Aorta (tissue), 5 donors: ENCODE results near the gene SUOX. TPM values are rescaled to one million over a fixed set of nuclear protein-coding genes. Genes with fewer than 3 reads are reported as not detected.
"Not testable (repeated sequence)": the region's sequence is repeated elsewhere in the genome, so short reads cannot be mapped to it uniquely, and the experiment has no call there.

Experiments used
- ATAC-seq: fragments of 200-7000 bp; cut with Tn5 transposase; one replicate; pipeline ENCODE4 v1.9.1; 2022; ENCODE audit warnings: moderate library complexity; ENCODE audit not compliant: low FRiP score
- DNase-seq, 2 donors: peaks; one replicate each; pipeline ENCODE4 v3.0.0-alpha.2; 2020
- H3K27ac ChIP-seq, 2 donors: one replicate each; pipeline ENCODE4 v1.5.1; 2013; ENCODE audit warnings: low read length in 2 of 2, mild to moderate bottlenecking in 2 of 2, moderate library complexity in 2 of 2, control low read depth in 1 of 2, inconsistent platforms in 1 of 2, low read depth in 1 of 2
- H3K27me3 ChIP-seq, 2 donors: one replicate each; pipeline ENCODE4 v1.6.1; 2013; ENCODE audit warnings: control low read depth in 1 of 2, low read length in 1 of 2, mild to moderate bottlenecking in 1 of 2, moderate library complexity in 1 of 2; ENCODE audit not compliant: insufficient read depth in 2 of 2, control insufficient read depth in 1 of 2
- H3K36me3 ChIP-seq, 2 donors: one replicate each; pipeline ENCODE4 v1.6.1; 2013; ENCODE audit warnings: control low read depth in 1 of 2, low read length in 1 of 2, mild to moderate bottlenecking in 1 of 2; ENCODE audit not compliant: insufficient read depth in 2 of 2, control insufficient read depth in 1 of 2
- H3K4me1 ChIP-seq, 2 donors: one replicate each; pipeline ENCODE4 v1.6.1; 2013; ENCODE audit warnings: low read length in 2 of 2, control low read depth in 1 of 2, mild to moderate bottlenecking in 1 of 2, moderate library complexity in 1 of 2; ENCODE audit not compliant: insufficient read depth in 2 of 2, control insufficient read depth in 1 of 2
- H3K4me3 ChIP-seq, 2 donors: one replicate each; pipeline ENCODE4 v1.5.1; 2013; ENCODE audit warnings: low read length in 2 of 2, control low read depth in 1 of 2, mild to moderate bottlenecking in 1 of 2
- H3K9me3 ChIP-seq: one replicate; pipeline ENCODE4 v1.6.1; 2013; ENCODE audit warnings: mild to moderate bottlenecking, low read length; ENCODE audit not compliant: control insufficient read depth
- WGBS, 2 donors: extraction: QIAGEN DNeasy Blood & Tissue Kit; methylation state at CpG; one replicate each; pipeline ENCODE4 v1.1.7; 2013; 5-methylcytosine and 5-hydroxymethylcytosine counted together
- intact Hi-C, 2 donors: fragments of 100-400 bp; cut with DNase I; formaldehyde crosslinking; loops; one replicate each; pipeline versions ENCODE4 v1.14.2 to v1.15.0; 2022
- polyA plus RNA-seq, 2 donors: library from polyadenylated mRNA; stranded (reverse); fragments of 200-250 nt; gene quantifications; one replicate each; pipeline ENCODE4 v1.2.3, GENCODE V29; 2013
- total RNA-seq, 2 donors: library from RNA; stranded (reverse); fragmentation: NEBNext Ultra II Directional; extraction: Animal tissue kit (Norgen Biotek cat#: 25700); gene quantifications; one replicate each; pipeline ENCODE4 v1.2.1, GENCODE V29; 2021
- donor health status: healthy with polysubstance abuse.
- donor health status: Bipolar disorder and iron deficiency.
- donor health status: DM: no; HTN: no; CAD: no.
- donor health status: DM: no; HTN: no; CAD: no.
- donor health status: DM: yes; HTN: yes; CAD: no.

Gene SUOX
- total and polyA plus RNA-seq, 4 donors: 6.4 to 18.3 (median 17.6) TPM

GRCh38 chr12:55978393-55978792, 18.7 kb upstream of the SUOX start:
- H3K27me3 ChIP-seq: no peaks in the 10 kb centered on the region
- DNase-seq (no peak), ATAC-seq (no peak)
- peaks cover 0 to 3% of the 10 kb centered on the region in 2 donors for H3K4me1 ChIP-seq
- no peak overlapping the region for H3K27ac ChIP-seq
- intact Hi-C loops: no loop called here
- 97% methylated on average over 7 of the region's 7 CpGs for WGBS, 2 donors
- no peak overlapping the region for H3K4me3 ChIP-seq
- no peaks in the 10 kb centered on the region for H3K36me3 ChIP-seq
- no peaks in the 10 kb centered on the region for H3K9me3 ChIP-seq

- Histone ChIP-seq H3K9me3 (no peaks in the 10 kb centered on the region), H3K4me3 (no peak overlapping the region), H3K36me3 (no peaks in the 10 kb centered on the region), H3K27ac (no peak overlapping the region), H3K4me1 (peaks cover 0 to 3% of the 10 kb centered on the region in 2 donors), H3K27me3 (no peaks in the 10 kb centered on the region)
- 85 to 91% methylated on average over 3 of the region's 3 CpGs for WGBS, 2 donors
- DNase-seq: no peak
- no peak for ATAC-seq
- intact Hi-C loops: no loop called here
Measured at GRCh38 chr12:55979069-55979468, 18.0 kb upstream of the SUOX start.

- not testable (repeated sequence) for H3K36me3 ChIP-seq
Measured at GRCh38 chr12:55981882-55982281, 15.2 kb upstream of the SUOX start.

GRCh38 chr12:55982319-55982936, 14.6 kb upstream of the SUOX start:
- intact Hi-C loops: no loop called here
- H3K4me3 ChIP-seq: no peak overlapping the region
- no peaks in the 10 kb centered on the region for H3K27me3 ChIP-seq
- peaks cover 0 to 1% of the 10 kb centered on the region in 2 donors for H3K36me3 ChIP-seq
- no peaks in the 10 kb centered on the region for H3K9me3 ChIP-seq
- 69 to 74% methylated on average over 3 of the region's 3 CpGs for WGBS, 2 donors
- no peaks in the 10 kb centered on the region for H3K4me1 ChIP-seq
- DNase-seq (no peak), ATAC-seq (no peak)
- H3K27ac ChIP-seq: no peak overlapping the region

More at GRCh38 chr12:55981882-55982281, 15.2 kb upstream of the SUOX start:
- H3K27ac ChIP-seq, DNase-seq, H3K27me3 ChIP-seq, H3K9me3 ChIP-seq, ATAC-seq, H3K4me1 ChIP-seq, H3K4me3 ChIP-seq, intact Hi-C loops: not testable (repeated sequence)
- 75 to 77% methylated on average over 5 of the region's 5 CpGs for WGBS, 2 donors

GRCh38 chr12:55983232-55983842, 13.7 kb upstream of the SUOX start:
- intact Hi-C loops: no loop called here
- H3K9me3 ChIP-seq: no peaks in the 10 kb centered on the region
- peaks cover 0 to 1% of the 10 kb centered on the region in 2 donors for H3K36me3 ChIP-seq
- no peaks in the 10 kb centered on the region for H3K27me3 ChIP-seq
- no peak overlapping the region for H3K4me3 ChIP-seq
- WGBS, 2 donors: 81 to 87% methylated on average over 4 of the region's 4 CpGs
- H3K4me1 ChIP-seq: no peaks in the 10 kb centered on the region
- no peak overlapping the region for H3K27ac ChIP-seq
- ATAC-seq: no peak
- no peak for DNase-seq

GRCh38 chr12:55984861-55985260, 12.2 kb upstream of the SUOX start:
- 61 to 62% methylated on average over 2 of the region's 2 CpGs for WGBS, 2 donors
- no peaks in the 10 kb centered on the region for H3K4me1 ChIP-seq
- intact Hi-C loops: no loop called here
- ATAC-seq: no peak
- no peaks in the 10 kb centered on the region for H3K27me3 ChIP-seq
- H3K4me3 ChIP-seq: no peak overlapping the region
- peaks cover 0 to 3% of the 10 kb centered on the region in 2 donors for H3K36me3 ChIP-seq
- DNase-seq: no peak
- no peak overlapping the region for H3K27ac ChIP-seq
- H3K9me3 ChIP-seq: no peaks in the 10 kb centered on the region

GRCh38 chr12:55985341-55985740, 11.7 kb upstream of the SUOX start:
- intact Hi-C loops: no loop called here
- DNase-seq (no peak), ATAC-seq (no peak)
- no peaks in the 10 kb centered on the region for H3K27me3 ChIP-seq
- no peak overlapping the region for H3K4me3 ChIP-seq
- WGBS, 2 donors: 87 to 89% methylated on average over 4 of the region's 4 CpGs
- H3K27ac ChIP-seq: no peak overlapping the region
- no peaks in the 10 kb centered on the region for H3K4me1 ChIP-seq
- no peaks in the 10 kb centered on the region for H3K9me3 ChIP-seq
- H3K36me3 ChIP-seq: peaks cover 2 to 4% of the 10 kb centered on the region in 2 donors

- H3K9me3 ChIP-seq, DNase-seq, H3K27me3 ChIP-seq, ATAC-seq, H3K36me3 ChIP-seq, H3K4me1 ChIP-seq, H3K4me3 ChIP-seq, intact Hi-C loops, H3K27ac ChIP-seq: not testable (repeated sequence)
- 87 to 91% methylated on average over 7 of the region's 7 CpGs for WGBS, 2 donors
Measured at GRCh38 chr12:55985976-55986375, 11.1 kb upstream of the SUOX start.

- Histone ChIP-seq H3K4me1 (no peaks in the 10 kb centered on the region), H3K4me3 (no peak overlapping the region), H3K36me3 (peaks cover 10 to 15% of the 10 kb centered on the region in 2 donors), H3K27ac (no peak overlapping the region), H3K9me3 (no peaks in the 10 kb centered on the region), H3K27me3 (no peaks in the 10 kb centered on the region)
- intact Hi-C loops: no loop called here
- WGBS, 2 donors: 84 to 87% methylated on average over 3 of the region's 3 CpGs
- no peak for DNase-seq
- no peak for ATAC-seq
Measured at GRCh38 chr12:55991110-55991509, 6.0 kb upstream of the SUOX start.
